ENCODE results near the gene TRAK2.
"Not testable (repeated sequence)": the region's sequence is repeated elsewhere in the genome, so short reads cannot be mapped to it uniquely, and the experiment has no call there.

DNA sequence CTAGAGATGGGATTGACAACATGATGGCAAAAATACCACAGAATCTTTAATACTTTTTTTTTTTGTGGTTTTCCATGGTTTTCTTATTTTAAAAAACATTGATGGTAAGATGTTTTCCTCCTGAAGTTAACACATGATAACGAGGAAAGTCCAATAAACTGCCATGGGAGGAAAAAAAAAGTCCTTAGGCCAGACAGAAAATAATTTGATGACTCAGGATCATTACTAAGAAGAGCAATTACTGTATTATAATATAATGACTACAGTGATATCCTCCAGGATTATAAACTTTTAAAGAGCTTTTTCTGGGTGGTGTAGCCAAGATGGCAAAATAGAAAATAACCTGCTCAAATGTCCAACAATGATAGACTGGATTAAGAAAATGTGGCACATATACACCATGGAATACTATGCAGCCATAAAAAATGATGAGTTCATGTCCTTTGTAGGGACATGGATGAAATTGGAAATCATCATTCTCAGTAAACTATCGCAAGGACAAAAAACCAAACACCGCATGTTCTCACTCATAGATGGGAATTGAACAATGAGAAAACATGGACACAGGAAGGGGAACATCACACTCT lies 11.8 kb downstream of the TRAK2 start:
- TF ChIP-seq HNF4A (CRISPR knock-in tag; IDR thresholded peaks at IDR 0.05); ZBTB7B (CRISPR knock-in tag; IDR thresholded peaks at IDR 0.05); CC2D1A (CRISPR knock-in tag; IDR thresholded peaks at IDR 0.05); ZNF24 (IDR thresholded peaks at IDR 0.05); ZNF569 (CRISPR knock-in tag; IDR thresholded peaks at IDR 0.05; ENCODE audit: borderline replicate concordance); YY1 (IDR thresholded peaks at IDR 0.05; ENCODE audit: insufficient read depth, insufficient replicate concordance, low read depth, low read length); RAD51 (IDR thresholded peaks at IDR 0.05; ENCODE audit: borderline replicate concordance); EP300 (IDR thresholded peaks at IDR 0.05; ENCODE audit: low read depth in 2 of 2, low read length in 2 of 2); EP300 (CRISPR knock-in tag; IDR thresholded peaks at IDR 0.05; ENCODE audit: borderline replicate concordance): not testable (repeated sequence)
- TF ChIP-seq MAFK (conservative IDR thresholded peaks at IDR 0.05 in 1 of 2, IDR thresholded peaks at IDR 0.05 in 1 of 2; ENCODE audit: low read length in 2 of 2): peak; percentile 38 to 85; a peak in 3 of 4 replicates
- TF ChIP-seq, protein P1, sequence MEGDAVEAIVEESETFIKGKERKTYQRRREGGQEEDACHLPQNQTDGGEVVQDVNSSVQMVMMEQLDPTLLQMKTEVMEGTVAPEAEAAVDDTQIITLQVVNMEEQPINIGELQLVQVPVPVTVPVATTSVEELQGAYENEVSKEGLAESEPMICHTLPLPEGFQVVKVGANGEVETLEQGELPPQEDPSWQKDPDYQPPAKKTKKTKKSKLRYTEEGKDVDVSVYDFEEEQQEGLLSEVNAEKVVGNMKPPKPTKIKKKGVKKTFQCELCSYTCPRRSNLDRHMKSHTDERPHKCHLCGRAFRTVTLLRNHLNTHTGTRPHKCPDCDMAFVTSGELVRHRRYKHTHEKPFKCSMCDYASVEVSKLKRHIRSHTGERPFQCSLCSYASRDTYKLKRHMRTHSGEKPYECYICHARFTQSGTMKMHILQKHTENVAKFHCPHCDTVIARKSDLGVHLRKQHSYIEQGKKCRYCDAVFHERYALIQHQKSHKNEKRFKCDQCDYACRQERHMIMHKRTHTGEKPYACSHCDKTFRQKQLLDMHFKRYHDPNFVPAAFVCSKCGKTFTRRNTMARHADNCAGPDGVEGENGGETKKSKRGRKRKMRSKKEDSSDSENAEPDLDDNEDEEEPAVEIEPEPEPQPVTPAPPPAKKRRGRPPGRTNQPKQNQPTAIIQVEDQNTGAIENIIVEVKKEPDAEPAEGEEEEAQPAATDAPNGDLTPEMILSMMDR (CRISPR knock-in tag; IDR thresholded peaks at IDR 0.05): not testable (repeated sequence)
- TF ChIP-seq, protein P2, sequence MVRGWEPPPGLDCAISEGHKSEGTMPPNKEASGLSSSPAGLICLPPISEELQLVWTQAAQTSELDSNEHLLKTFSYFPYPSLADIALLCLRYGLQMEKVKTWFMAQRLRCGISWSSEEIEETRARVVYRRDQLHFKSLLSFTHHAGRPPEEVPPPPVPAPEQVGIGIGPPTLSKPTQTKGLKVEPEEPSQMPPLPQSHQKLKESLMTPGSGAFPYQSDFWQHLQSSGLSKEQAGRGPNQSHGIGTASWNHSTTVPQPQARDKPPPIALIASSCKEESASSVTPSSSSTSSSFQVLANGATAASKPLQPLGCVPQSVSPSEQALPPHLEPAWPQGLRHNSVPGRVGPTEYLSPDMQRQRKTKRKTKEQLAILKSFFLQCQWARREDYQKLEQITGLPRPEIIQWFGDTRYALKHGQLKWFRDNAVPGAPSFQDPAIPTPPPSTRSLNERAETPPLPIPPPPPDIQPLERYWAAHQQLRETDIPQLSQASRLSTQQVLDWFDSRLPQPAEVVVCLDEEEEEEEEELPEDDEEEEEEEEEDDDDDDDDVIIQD (CRISPR knock-in tag; IDR thresholded peaks at IDR 0.05; ENCODE audit: low read depth): not testable (repeated sequence)
- TF ChIP-seq, protein P3, sequence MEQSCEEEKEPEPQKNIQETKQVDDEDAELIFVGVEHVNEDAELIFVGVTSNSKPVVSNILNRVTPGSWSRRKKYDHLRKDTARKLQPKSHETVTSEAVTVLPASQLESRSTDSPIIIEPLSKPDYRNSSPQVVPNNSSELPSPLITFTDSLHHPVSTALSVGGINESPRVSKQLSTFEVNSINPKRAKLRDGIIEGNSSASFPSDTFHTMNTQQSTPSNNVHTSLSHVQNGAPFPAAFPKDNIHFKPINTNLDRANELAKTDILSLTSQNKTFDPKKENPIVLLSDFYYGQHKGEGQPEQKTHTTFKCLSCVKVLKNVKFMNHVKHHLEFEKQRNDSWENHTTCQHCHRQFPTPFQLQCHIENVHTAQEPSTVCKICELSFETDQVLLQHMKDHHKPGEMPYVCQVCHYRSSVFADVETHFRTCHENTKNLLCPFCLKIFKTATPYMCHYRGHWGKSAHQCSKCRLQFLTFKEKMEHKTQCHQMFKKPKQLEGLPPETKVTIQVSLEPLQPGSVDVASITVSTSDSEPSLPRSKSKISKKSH (CRISPR knock-in tag; IDR thresholded peaks at IDR 0.05; ENCODE audit: borderline replicate concordance): not testable (repeated sequence)

Measured in HepG2 (cell line).